ENCODE results near the gene PILRA. TPM values are rescaled to one million over a fixed set of nuclear protein-coding genes. Genes with fewer than 3 reads are reported as not detected.
A peak's percentile ranks its signal among the peaks of the same experiment; 100 is the strongest.
"Not testable (repeated sequence)": the region's sequence is repeated elsewhere in the genome, so short reads cannot be mapped to it uniquely, and the experiment has no call there.

The PILRA gene
- total RNA-seq, 1 donor from 2014 or later = 14.6 TPM

- DNase-seq (ENCODE audit: low spot score) (peak; percentile 99), ATAC-seq (peak; percentile 80)
Observed at GRCh38 chr7:100429637-100430492, 56.6 kb downstream of the PILRA start, which contains the start of gene MEPCE. MEPCE (plus strand) TSS chr7:100429831; CDS start chr7:100430019, 188 bp downstream.

GRCh38 chr7:100430493-100431285, 57.4 kb downstream of the PILRA start:
- DNase-seq (ENCODE audit: low spot score) = no peak
- intact Hi-C loops (cut with DNase I) = no loop called here

More at GRCh38 chr7:100429637-100430492, 56.6 kb downstream of the PILRA start, which contains the start of gene MEPCE:
- intact Hi-C loops (cut with DNase I) = no loop called here

GRCh38 chr7:100431286-100431735, 58.0 kb downstream of the PILRA start:
- ATAC-seq (no peak), DNase-seq (ENCODE audit: low spot score) (no peak)
- intact Hi-C loops (cut with DNase I) = no loop called here

More at GRCh38 chr7:100430493-100431285, 57.4 kb downstream of the PILRA start:
- ATAC-seq = no peak

- ATAC-seq (no peak), DNase-seq (ENCODE audit: low spot score) (no peak)
Observed at GRCh38 chr7:100432053-100432452, 58.8 kb downstream of the PILRA start.

GRCh38 chr7:100432621-100433275, 59.5 kb downstream of the PILRA start:
- intact Hi-C loops (cut with DNase I) = no loop called here
- DNase-seq (ENCODE audit: low spot score) (no peak), ATAC-seq (no peak)

More at GRCh38 chr7:100432053-100432452, 58.8 kb downstream of the PILRA start:
- intact Hi-C loops (cut with DNase I) = no loop called here

GRCh38 chr7:100433276-100433591, 59.9 kb downstream of the PILRA start:
- intact Hi-C loops (cut with DNase I) = no loop called here
- DNase-seq (ENCODE audit: low spot score) = no peak

GRCh38 chr7:100433592-100434296, 60.5 kb downstream of the PILRA start:
- ATAC-seq = no peak
- intact Hi-C loops (cut with DNase I) = no loop called here
- no peak for DNase-seq (ENCODE audit: low spot score)

More at GRCh38 chr7:100433276-100433591, 59.9 kb downstream of the PILRA start:
- no peak for ATAC-seq

- no peak for DNase-seq (ENCODE audit: low spot score)
- no peak for ATAC-seq
- intact Hi-C loops (cut with DNase I) = no loop called here
Observed at GRCh38 chr7:100434297-100435144, 61.2 kb downstream of the PILRA start.

- intact Hi-C loops (cut with DNase I) = no loop called here
- DNase-seq (ENCODE audit: low spot score) = peak; percentile 71
- ATAC-seq = no peak
Observed at GRCh38 chr7:100435401-100436304, 62.4 kb downstream of the PILRA start.

GRCh38 chr7:100437150-100438100, 64.1 kb downstream of the PILRA start:
- ATAC-seq (no peak), DNase-seq (ENCODE audit: low spot score) (peak; percentile 72)
- intact Hi-C loops (cut with DNase I) = no loop called here

- intact Hi-C loops (cut with DNase I) = no loop called here
- no peak for ATAC-seq
- DNase-seq (ENCODE audit: low spot score) = no peak
Observed at GRCh38 chr7:100438172-100438571, 64.9 kb downstream of the PILRA start.

GRCh38 chr7:100438731-100439130, 65.4 kb downstream of the PILRA start:
- intact Hi-C loops (cut with DNase I); ATAC-seq: not testable (repeated sequence)
- peak; percentile 35 for DNase-seq (ENCODE audit: low spot score)

- intact Hi-C loops (cut with DNase I); ATAC-seq: not testable (repeated sequence)
- peak; percentile 35 for DNase-seq (ENCODE audit: low spot score)
Observed at GRCh38 chr7:100439244-100439643, 66.0 kb downstream of the PILRA start.

- ATAC-seq (no peak), DNase-seq (ENCODE audit: low spot score) (peak; percentile 53)
- intact Hi-C loops (cut with DNase I) = no loop called here
Observed at GRCh38 chr7:100441641-100442535, 68.6 kb downstream of the PILRA start.

Measured in sciatic nerve (tissue), 2 donors.